Panc1 (cell line): ENCODE data around the gene BBS9. TPM values are rescaled to one million over a fixed set of nuclear protein-coding genes. Genes with fewer than 3 reads are reported as not detected.
A peak's percentile ranks its signal among the peaks of the same experiment; 100 is the strongest.

ENCODE experiments used
- ATAC-seq: fragments of 200-7000 bp; cut with Tn5 transposase; 2 replicates; pipeline ENCODE4 v1.9.1; 2020; ENCODE audit warnings: mild to moderate bottlenecking, moderate library complexity
- BruUV-seq: library from RNA; stranded (reverse); fragments of 400-500 nt; replicated peaks from 2 replicates; lab custom pipeline; 2021; lab: Mats Ljungman, UMichigan
- CTCF ChIA-PET: fragments of 300-600 bp; sonication (Branson Sonifier 250); formaldehyde crosslinking; loops from one replicate; lab custom pipeline; 2022; ENCODE audit warnings: antibody characterized with exemption; lab: Charles Lee
- POLR2A ChIA-PET: fragments of 300-600 bp; sonication (Branson Sonifier 250); formaldehyde crosslinking; loops from one replicate; lab custom pipeline; 2022; ENCODE audit warnings: antibody characterized with exemption; lab: Charles Lee
- DNase-seq: peaks from one replicate; pipeline ENCODE4 v3.0.0-alpha.2; 2010; ENCODE audit warnings: low read depth, low spot score
- H3K27ac ChIP-seq: 2 replicates; pipeline ENCODE4 v1.5.1; 2011; ENCODE audit warnings: mild to moderate bottlenecking, low read length, inconsistent platforms
- H3K27me3 ChIP-seq: fragments of 200-500 bp; sonication (Bioruptor generic); 2 replicates; pipeline ENCODE4 v1.6.0; 2014; ENCODE audit warnings: low read length, inconsistent platforms; ENCODE audit not compliant: control insufficient read depth, insufficient read depth
- H3K36me3 ChIP-seq: fragments of 200-500 bp; sonication (Bioruptor generic); 2 replicates; pipeline ENCODE4 v1.5.1; 2014; ENCODE audit warnings: inconsistent platforms, mild to moderate bottlenecking, low read length, moderate library complexity; ENCODE audit not compliant: control insufficient read depth, insufficient read depth
- H3K4me1 ChIP-seq: 2 replicates; pipeline ENCODE4 v1.5.1; 2011; ENCODE audit warnings: inconsistent platforms, mild to moderate bottlenecking, low read length, moderate library complexity; ENCODE audit not compliant: control insufficient read depth, insufficient read depth
- H3K4me3 ChIP-seq, 2 experiments: 2 replicates each; pipeline ENCODE4 v1.5.1; 2011 to 2012; ENCODE audit warnings: low read depth in 2 of 2, low read length in 2 of 2, mild to moderate bottlenecking in 2 of 2, inconsistent platforms in 1 of 2, moderate library complexity in 1 of 2
- H3K9me3 ChIP-seq: fragments of 200-500 bp; sonication (Bioruptor generic); 2 replicates; pipeline ENCODE4 v1.5.1; 2014; ENCODE audit warnings: low read depth, mild to moderate bottlenecking, inconsistent platforms, low read length, moderate library complexity; ENCODE audit not compliant: control insufficient read depth, insufficient read depth
- POLR2AphosphoS5 ChIP-seq: IDR thresholded peaks from 2 replicates; pipeline ENCODE4 v1.6.1; 2012; ENCODE audit warnings: mild to moderate bottlenecking, low read depth, low read length, moderate library complexity
- SIN3A ChIP-seq: IDR thresholded peaks from 2 replicates; pipeline ENCODE4 v1.6.1; 2012; ENCODE audit warnings: low read depth, mild to moderate bottlenecking, low read length, moderate library complexity, borderline replicate concordance; ENCODE audit not compliant: insufficient read depth
- TCF7L2 ChIP-seq: IDR thresholded peaks from 2 replicates; pipeline ENCODE4 v1.6.1; 2011; ENCODE audit warnings: mild to moderate bottlenecking, low read depth, low read length, inconsistent platforms
- in situ Hi-C: cut with HindIII; loops from 2 replicates; pipeline ENCODE4 v1.10.0; 2016; ENCODE audit warnings: low sequenced_read_pairs, low pct_unique_long_range_greater_than_20kb
- intact Hi-C: fragments of 100-400 bp; cut with micrococcal nuclease; formaldehyde crosslinking; loops from one replicate; pipeline ENCODE4 v1.10.0; 2022; ENCODE audit not compliant: unreplicated experiment
- total RNA-seq: library from RNA; stranded (reverse); gene quantifications from one replicate; pipeline ENCODE4 v1.2.1, GENCODE V29; 2021; ENCODE audit not compliant: unreplicated experiment
- TF ChIP-seq, protein P1 (sequence below), 2 experiments: IDR thresholded peaks; 2 replicates each; pipeline ENCODE4 v1.6.1; 2011 to 2012; ENCODE audit warnings: low read depth in 2 of 2, control low read depth in 1 of 2, low read length in 1 of 2, mild to moderate bottlenecking in 1 of 2, moderate library complexity in 1 of 2; ENCODE audit not compliant: insufficient read depth in 1 of 2
- TF ChIP-seq, protein P2 (sequence below): fragments of 450-650 bp; IDR thresholded peaks from 2 replicates; pipeline ENCODE4 v1.5.1; 2017; ENCODE audit warnings: mild to moderate bottlenecking

Gene BBS9
- total RNA-seq, 1 experiment from 2014 or later, result 6.9 TPM

DNA sequence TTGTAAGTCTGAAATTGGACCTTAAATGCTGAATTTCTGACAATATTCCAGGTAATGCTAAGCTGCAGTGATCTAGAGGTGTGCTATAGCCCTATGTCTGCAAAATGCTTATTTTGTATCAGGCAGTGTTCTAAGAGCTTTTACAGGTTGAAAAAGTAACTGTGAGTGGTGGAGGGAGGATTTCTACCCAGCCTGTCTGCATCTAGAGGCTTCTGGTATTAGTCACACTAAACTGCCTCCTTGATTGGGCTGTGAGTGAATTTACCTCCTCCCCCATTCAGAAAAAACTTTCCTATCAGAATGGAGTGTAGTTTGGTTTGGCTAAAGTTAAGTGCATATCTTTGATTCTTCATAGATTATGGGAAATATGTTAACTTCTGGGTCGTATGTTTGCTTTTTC, 56.8 kb downstream of the BBS9 start:
- ChIA-PET POLR2A (no interaction called here), CTCF (interaction anchor here (0.6 kb wide), 1 partner anchor 145 kb away, joined by 8 read pairs; no protein-coding TSS in a partner anchor)
- peak; percentile 68 for ATAC-seq
- no peak overlapping the region for H3K27ac ChIP-seq
- no peaks in the 10 kb centered on the region for H3K4me1 ChIP-seq
- H3K4me3 ChIP-seq, result no peak overlapping the region
- in situ Hi-C loops (no loop called here), intact Hi-C loops (loop anchor here (5.0 to 10.0 kb wide), 2 partner anchors 56 to 709 kb away; no protein-coding TSS in a partner anchor)
- peaks cover 2% of the 10 kb centered on the region; the same call in 1 of the 2 replicates for H3K27me3 ChIP-seq
- no peaks in the 10 kb centered on the region for H3K9me3 ChIP-seq
- no peak for DNase-seq
- BruUV-seq, result no TSS peak
- TF ChIP-seq POLR2AphosphoS5 (no peak), TCF7L2 (no peak), SIN3A (no peak)
- TF ChIP-seq, protein P1, sequence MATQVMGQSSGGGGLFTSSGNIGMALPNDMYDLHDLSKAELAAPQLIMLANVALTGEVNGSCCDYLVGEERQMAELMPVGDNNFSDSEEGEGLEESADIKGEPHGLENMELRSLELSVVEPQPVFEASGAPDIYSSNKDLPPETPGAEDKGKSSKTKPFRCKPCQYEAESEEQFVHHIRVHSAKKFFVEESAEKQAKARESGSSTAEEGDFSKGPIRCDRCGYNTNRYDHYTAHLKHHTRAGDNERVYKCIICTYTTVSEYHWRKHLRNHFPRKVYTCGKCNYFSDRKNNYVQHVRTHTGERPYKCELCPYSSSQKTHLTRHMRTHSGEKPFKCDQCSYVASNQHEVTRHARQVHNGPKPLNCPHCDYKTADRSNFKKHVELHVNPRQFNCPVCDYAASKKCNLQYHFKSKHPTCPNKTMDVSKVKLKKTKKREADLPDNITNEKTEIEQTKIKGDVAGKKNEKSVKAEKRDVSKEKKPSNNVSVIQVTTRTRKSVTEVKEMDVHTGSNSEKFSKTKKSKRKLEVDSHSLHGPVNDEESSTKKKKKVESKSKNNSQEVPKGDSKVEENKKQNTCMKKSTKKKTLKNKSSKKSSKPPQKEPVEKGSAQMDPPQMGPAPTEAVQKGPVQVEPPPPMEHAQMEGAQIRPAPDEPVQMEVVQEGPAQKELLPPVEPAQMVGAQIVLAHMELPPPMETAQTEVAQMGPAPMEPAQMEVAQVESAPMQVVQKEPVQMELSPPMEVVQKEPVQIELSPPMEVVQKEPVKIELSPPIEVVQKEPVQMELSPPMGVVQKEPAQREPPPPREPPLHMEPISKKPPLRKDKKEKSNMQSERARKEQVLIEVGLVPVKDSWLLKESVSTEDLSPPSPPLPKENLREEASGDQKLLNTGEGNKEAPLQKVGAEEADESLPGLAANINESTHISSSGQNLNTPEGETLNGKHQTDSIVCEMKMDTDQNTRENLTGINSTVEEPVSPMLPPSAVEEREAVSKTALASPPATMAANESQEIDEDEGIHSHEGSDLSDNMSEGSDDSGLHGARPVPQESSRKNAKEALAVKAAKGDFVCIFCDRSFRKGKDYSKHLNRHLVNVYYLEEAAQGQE (IDR thresholded peaks at IDR 0.05; ENCODE audit: insufficient read depth in 1 of 2, low read depth in 2 of 2, low read length in 1 of 2), result no peak
- TF ChIP-seq, protein P2, sequence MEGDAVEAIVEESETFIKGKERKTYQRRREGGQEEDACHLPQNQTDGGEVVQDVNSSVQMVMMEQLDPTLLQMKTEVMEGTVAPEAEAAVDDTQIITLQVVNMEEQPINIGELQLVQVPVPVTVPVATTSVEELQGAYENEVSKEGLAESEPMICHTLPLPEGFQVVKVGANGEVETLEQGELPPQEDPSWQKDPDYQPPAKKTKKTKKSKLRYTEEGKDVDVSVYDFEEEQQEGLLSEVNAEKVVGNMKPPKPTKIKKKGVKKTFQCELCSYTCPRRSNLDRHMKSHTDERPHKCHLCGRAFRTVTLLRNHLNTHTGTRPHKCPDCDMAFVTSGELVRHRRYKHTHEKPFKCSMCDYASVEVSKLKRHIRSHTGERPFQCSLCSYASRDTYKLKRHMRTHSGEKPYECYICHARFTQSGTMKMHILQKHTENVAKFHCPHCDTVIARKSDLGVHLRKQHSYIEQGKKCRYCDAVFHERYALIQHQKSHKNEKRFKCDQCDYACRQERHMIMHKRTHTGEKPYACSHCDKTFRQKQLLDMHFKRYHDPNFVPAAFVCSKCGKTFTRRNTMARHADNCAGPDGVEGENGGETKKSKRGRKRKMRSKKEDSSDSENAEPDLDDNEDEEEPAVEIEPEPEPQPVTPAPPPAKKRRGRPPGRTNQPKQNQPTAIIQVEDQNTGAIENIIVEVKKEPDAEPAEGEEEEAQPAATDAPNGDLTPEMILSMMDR, result no peak
- no peaks in the 10 kb centered on the region for H3K36me3 ChIP-seq

DNA sequence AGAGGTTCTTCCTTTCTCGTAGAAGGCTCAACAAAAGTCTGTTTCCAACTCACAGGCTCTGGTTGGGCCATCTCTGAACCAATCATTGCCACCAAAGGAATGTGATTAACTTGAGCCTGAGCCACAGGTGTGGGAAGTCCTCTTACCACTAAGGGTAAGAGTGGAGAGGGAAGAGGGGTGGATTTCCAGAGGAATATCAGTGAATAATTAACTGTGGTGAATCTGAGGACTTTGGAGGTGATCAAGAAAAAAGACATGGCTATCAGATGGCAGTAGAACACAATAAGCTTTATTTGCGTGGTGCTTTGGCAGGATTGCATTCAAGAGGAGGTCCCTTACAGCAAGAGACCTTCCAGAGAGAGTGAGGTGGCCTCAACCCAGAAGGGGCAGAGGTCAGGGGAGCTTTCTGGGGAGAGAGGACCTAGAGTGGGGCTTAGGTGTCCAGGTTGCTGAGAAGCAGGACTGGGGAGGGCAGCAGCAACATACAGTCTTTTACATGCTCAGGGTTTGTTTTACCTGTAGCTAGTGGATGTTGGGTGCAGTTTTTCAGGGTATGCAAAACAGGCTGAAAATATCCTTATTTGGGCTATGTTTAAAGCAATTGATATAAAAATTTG, 61.4 kb downstream of the BBS9 start:
- TF ChIP-seq, protein P1 (IDR thresholded peaks at IDR 0.05; ENCODE audit: insufficient read depth in 1 of 2, low read depth in 2 of 2, low read length in 1 of 2), result no peak
- TF ChIP-seq SIN3A (no peak), POLR2AphosphoS5 (no peak), TCF7L2 (no peak)
- TF ChIP-seq, protein P2, result no peak
- Histone ChIP-seq H3K27ac (no peak overlapping the region), H3K9me3 (no peaks in the 10 kb centered on the region), H3K27me3 (peaks cover 2% of the 10 kb centered on the region; the same call in 1 of the 2 replicates), H3K36me3 (no peaks in the 10 kb centered on the region), H3K4me1 (no peaks in the 10 kb centered on the region), H3K4me3 (no peak overlapping the region)
- no TSS peak for BruUV-seq
- DNase-seq (no peak), ATAC-seq (no peak)
- intact Hi-C loops (no loop called here), in situ Hi-C loops (no loop called here)
- ChIA-PET POLR2A (no interaction called here), CTCF (no interaction called here)
